ENCODE results near the gene DICER1. TPM values are rescaled to one million over a fixed set of nuclear protein-coding genes. Genes with fewer than 3 reads are reported as not detected.

Gene DICER1
- polyA plus RNA-seq, 1 donor from 2014 or later, result 93.8 TPM

- no peak overlapping the region for H3K9ac ChIP-seq (ENCODE audit: low read length)
Observed at GRCh38 chr14:95137164-95137803, 20.0 kb downstream of the DICER1 start.

DNA sequence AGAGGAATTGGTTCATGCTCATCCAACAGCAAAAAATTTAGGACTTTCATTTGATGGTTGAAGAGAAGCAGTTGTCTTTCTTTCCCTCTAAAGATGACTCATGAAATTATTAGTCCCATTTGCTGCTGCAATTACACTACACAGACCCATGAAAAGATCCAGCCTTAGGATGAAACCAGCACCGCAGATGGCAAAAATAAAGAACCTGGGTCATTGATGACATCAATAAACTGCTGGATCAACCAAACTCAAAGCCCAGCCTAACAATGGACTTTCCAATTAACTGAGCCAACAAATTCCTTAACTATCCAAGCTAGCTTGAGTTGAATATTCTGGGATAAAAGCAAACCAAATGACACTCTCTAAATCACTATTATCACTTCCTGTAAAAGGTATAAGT is 20.7 kb downstream of the DICER1 start:
- Histone ChIP-seq H3K27me3 (ENCODE audit: insufficient read depth, low read depth, low read length) (no peaks in the 10 kb centered on the region), H3K36me3 (ENCODE audit: insufficient read depth, low read length) (no peaks in the 10 kb centered on the region), H3K9me3 (ENCODE audit: low read length) (no peaks in the 10 kb centered on the region), H4K20me1 (ENCODE audit: insufficient read depth) (no peaks in the 10 kb centered on the region), H3K27ac (ENCODE audit: low read length) (no peak overlapping the region), H3K79me2 (replicated peaks; ENCODE audit: insufficient read depth, low read length) (peaks cover 49% of the 10 kb centered on the region), H3K9ac (ENCODE audit: low read length) (no peak overlapping the region), H3K4me3 (ENCODE audit: low read length) (no peak overlapping the region), H3K9me2 (ENCODE audit: insufficient read depth, low read length) (no peaks in the 10 kb centered on the region), H3K4me2 (ENCODE audit: low read length) (no peak overlapping the region), H2AFZ (ENCODE audit: low read depth, low read length) (no peak overlapping the region), H3F3A (ENCODE audit: insufficient read depth, low read length, poor library complexity, severe bottlenecking) (no peaks in the 10 kb centered on the region)
- TF ChIP-seq REST (IDR thresholded peaks at IDR 0.05; ENCODE audit: borderline replicate concordance) (no peak), POLR2AphosphoS5 (IDR thresholded peaks at IDR 0.05) (no peak), TAF1 (IDR thresholded peaks at IDR 0.05; ENCODE audit: low read depth) (no peak), MXI1 (conservative IDR thresholded peaks at IDR 0.05; ENCODE audit: poor library complexity, severe bottlenecking) (no peak), EP300 (conservative IDR thresholded peaks at IDR 0.05; ENCODE audit: poor library complexity, severe bottlenecking) (no peak), EZH2 (IDR thresholded peaks at IDR 0.05; ENCODE audit: borderline replicate concordance, insufficient read depth, low read length, poor library complexity, severe bottlenecking) (no peak)

More at GRCh38 chr14:95137164-95137803, 20.0 kb downstream of the DICER1 start:
- Histone ChIP-seq H3F3A (ENCODE audit: insufficient read depth, low read length, poor library complexity, severe bottlenecking) (no peaks in the 10 kb centered on the region), H3K36me3 (ENCODE audit: insufficient read depth, low read length) (no peaks in the 10 kb centered on the region), H3K9me2 (ENCODE audit: insufficient read depth, low read length) (no peaks in the 10 kb centered on the region), H2AFZ (ENCODE audit: low read depth, low read length) (no peak overlapping the region), H3K9me3 (ENCODE audit: low read length) (no peaks in the 10 kb centered on the region), H3K4me3 (ENCODE audit: low read length) (no peak overlapping the region), H3K27me3 (ENCODE audit: insufficient read depth, low read depth, low read length) (no peaks in the 10 kb centered on the region), H4K20me1 (ENCODE audit: insufficient read depth) (no peaks in the 10 kb centered on the region), H3K4me2 (ENCODE audit: low read length) (no peak overlapping the region), H3K27ac (ENCODE audit: low read length) (no peak overlapping the region), H3K79me2 (replicated peaks; ENCODE audit: insufficient read depth, low read length) (peaks cover 55% of the 10 kb centered on the region)
- TF ChIP-seq TAF1 (IDR thresholded peaks at IDR 0.05; ENCODE audit: low read depth) (no peak), EZH2 (IDR thresholded peaks at IDR 0.05; ENCODE audit: borderline replicate concordance, insufficient read depth, low read length, poor library complexity, severe bottlenecking) (no peak), REST (IDR thresholded peaks at IDR 0.05; ENCODE audit: borderline replicate concordance) (no peak), MXI1 (conservative IDR thresholded peaks at IDR 0.05; ENCODE audit: poor library complexity, severe bottlenecking) (no peak), POLR2AphosphoS5 (IDR thresholded peaks at IDR 0.05) (no peak), EP300 (conservative IDR thresholded peaks at IDR 0.05; ENCODE audit: poor library complexity, severe bottlenecking) (no peak), SMC3 (conservative IDR thresholded peaks at IDR 0.05; ENCODE audit: poor library complexity) (no peak), RAD21 (conservative IDR thresholded peaks at IDR 0.05) (no peak)
- TF ChIP-seq, protein P1, sequence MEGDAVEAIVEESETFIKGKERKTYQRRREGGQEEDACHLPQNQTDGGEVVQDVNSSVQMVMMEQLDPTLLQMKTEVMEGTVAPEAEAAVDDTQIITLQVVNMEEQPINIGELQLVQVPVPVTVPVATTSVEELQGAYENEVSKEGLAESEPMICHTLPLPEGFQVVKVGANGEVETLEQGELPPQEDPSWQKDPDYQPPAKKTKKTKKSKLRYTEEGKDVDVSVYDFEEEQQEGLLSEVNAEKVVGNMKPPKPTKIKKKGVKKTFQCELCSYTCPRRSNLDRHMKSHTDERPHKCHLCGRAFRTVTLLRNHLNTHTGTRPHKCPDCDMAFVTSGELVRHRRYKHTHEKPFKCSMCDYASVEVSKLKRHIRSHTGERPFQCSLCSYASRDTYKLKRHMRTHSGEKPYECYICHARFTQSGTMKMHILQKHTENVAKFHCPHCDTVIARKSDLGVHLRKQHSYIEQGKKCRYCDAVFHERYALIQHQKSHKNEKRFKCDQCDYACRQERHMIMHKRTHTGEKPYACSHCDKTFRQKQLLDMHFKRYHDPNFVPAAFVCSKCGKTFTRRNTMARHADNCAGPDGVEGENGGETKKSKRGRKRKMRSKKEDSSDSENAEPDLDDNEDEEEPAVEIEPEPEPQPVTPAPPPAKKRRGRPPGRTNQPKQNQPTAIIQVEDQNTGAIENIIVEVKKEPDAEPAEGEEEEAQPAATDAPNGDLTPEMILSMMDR (IDR thresholded peaks at IDR 0.05; ENCODE audit: poor library complexity, severe bottlenecking), result no peak

Measured in neural cell (in vitro differentiated cells).